ENCODE results near the gene LRFN5.

LRFN5 gene

DNA sequence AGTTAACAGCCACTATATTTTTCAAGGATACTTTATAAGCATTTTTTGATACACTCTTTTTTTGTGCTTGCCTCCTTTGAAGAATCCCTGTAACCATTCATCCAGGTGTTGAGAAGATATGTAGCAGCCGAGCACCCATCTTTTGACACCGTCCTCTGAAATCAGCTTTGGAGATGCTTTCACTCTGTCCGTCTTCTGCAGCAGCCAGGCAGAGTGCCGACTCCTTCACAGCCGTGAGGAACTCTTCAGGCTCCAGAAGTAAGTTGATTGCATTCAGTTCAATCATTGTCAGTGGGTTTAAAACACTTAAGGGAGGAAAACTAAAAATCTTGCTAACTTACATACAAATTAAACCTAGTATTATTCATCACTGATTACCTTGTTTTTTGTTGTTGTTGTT lies 160.1 kb downstream of the LRFN5 start:
- in situ Hi-C loops (cut with MboI; ENCODE audit: low sequenced_read_pairs): no loop called here

DNA sequence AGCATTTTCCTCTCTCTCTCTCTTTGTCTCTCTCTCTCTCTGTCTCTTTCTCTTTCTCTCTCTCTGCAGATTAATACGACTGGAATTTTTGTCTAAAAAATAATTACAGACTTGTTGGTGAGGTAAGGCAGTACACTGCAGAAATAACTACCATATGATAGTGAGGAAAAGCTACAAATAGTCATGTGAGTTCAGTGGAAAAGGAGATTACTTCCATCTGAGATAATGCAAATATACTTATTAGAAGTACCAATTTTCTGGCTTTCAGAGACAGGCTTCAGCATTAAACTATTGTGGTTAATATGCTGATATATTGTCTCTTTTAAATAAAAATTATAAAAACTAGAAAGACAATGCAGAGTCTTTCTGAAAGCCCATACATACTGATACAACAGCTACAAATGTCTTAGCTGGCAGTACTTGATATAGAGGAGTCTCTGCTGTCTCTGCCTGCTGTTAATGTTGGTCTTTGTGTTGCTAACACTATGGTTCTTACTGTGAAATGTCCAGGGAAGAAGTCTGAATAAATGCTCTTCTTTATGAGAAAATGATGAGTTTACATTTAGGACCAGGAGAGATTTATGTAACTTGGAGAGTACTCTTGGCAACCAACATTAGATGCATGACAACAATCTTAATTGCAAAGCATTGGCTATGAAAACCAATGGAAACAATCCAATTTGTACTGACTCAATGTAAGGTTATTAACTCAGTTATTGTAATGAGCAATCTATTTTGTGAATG lies 167.0 kb downstream of the LRFN5 start:
- in situ Hi-C loops (cut with MboI; ENCODE audit: low sequenced_read_pairs): no loop called here

DNA sequence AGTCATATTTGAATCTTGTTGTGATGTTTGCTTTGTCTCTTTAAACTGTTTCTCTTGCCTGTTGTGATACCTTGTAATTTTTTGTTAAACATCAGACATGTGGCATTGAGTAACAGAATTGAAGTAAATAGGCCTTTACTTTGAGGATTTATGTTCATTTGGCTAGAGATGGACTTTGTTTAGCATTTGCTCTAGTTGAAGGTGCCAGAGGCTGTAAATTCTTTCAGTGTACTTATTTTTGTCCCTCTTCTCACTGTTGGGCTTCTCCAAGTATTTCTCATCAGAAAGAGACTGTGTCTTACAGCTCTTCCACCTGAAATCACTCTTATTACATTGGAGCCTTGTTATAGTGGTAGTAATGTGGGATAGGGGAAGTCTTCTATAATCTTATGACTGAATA lies 175.8 kb downstream of the LRFN5 start:
- in situ Hi-C loops (cut with MboI; ENCODE audit: low sequenced_read_pairs): no loop called here

DNA sequence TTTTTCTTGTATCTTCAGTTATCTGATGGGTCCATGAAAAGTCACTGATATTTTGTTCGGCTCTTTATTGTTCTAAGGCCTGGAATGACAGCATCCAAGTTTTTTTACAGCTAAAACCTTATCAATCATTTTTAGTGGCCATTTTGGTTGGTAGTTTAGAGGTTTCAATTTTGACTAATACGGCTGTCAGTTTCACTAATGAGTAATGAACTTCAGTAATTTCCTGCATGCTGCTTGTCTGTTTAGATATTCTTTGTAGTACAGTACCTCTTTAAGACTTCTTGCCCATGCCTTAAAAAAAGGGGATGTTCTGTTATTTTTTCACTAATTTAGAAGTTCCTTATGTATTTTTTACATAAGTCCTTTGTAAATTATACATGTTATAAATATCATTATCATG lies 176.7 kb downstream of the LRFN5 start:
- in situ Hi-C loops (cut with MboI; ENCODE audit: low sequenced_read_pairs): no loop called here

DNA sequence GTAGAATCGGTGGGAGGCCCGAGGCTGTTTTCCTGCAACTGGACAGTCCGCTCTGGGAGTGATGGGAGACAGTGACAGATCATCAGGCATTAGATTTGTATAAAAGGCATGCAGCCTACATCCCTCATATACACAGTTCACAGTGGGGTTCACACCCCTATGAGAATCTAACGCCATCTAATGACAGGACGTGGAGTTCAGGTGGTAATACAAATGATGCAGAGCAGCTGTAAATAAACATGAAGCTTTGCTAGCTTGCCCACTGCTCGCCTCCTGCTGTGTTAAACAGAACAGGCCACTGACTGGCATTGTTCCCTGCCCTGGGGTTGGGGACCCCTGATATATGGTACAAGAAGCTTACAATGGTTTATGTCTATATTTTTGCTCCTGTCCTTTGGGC lies 179.0 kb downstream of the LRFN5 start:
- in situ Hi-C loops (cut with MboI; ENCODE audit: low sequenced_read_pairs): no loop called here

DNA sequence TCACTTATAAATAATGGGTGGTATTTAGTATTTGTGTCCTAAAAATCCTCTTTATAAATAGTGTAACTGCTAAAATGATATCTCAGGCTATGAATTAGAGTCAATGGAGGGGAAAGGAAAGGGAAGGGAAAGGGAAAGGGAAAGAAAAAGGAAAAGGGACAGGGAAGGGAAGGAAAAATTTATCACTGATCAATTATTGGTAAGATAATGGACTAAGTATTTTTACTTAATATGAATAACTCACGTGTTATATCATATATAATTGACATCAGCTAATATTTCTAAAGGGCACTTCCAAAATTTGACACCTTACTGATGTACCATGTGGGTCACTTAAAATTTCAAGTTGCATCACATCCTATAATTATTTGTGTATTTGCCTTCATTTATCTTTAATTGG lies 193.1 kb downstream of the LRFN5 start:
- in situ Hi-C loops (cut with MboI; ENCODE audit: low sequenced_read_pairs): no loop called here

DNA sequence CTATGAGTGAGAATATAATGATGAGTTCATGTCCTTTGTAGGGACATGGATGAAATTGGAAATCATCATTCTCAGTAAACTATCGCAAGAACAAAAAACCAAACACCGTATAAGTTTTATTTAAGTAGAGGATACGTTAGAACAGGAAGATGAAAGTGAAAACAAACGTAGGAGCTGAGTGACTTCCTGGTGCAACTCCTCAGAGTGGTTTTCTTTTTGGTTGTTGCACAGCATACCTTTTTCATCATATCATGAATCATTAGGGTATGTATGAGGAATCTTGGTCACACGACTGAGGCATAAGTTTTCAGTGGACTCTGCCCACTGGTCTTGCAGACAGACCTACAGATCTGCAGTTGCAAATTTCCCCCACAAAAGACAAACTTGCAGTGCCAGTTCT lies 199.0 kb downstream of the LRFN5 start:
- in situ Hi-C loops (cut with MboI; ENCODE audit: low sequenced_read_pairs): no loop called here

DNA sequence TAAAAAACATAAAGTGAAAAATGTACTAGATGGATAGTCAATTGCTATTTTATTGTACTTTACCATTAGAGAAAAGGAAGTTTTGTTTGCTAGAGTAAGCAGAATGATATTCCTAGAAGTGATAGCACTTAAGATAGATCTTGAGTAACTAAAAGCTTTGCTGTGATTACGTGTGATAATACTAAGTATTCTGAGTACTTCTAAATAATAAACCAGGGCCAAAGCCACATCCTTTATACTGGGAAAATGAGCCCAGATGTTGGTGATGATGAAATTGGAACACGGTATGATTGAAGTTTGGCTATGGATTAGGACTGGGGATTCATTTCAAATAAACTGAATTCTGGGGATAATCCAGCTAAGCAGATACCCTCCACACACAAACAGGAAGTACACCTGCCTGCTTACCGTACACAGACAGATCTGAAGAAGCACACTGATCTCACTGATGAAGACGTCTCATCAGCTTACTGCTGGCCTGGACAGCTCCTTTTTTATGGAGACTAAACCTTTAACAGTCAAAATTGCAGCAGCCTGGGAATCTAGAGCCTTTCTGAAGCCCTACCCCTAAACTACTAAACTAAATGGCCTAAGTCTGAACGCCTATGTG lies 199.8 kb downstream of the LRFN5 start:
- in situ Hi-C loops (cut with MboI; ENCODE audit: low sequenced_read_pairs): no loop called here

DNA sequence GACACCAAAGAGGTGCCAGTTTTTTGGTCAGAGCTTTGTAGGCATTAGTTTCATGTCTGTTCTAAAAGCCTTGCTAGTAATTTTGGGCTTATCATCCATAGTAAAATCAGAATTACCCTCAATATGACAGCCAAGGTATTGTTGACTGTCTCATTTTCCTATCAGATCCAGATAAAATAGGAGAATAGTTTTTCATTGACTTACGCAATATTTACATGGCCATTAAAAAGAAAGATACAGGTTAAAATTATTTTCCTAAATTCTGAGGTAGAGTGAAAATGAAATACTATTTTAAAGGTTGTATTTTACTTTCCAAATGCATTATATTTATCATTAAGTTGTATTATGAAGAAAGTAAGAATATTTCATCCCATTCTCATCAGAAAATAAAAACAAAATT lies 203.7 kb downstream of the LRFN5 start:
- in situ Hi-C loops (cut with MboI; ENCODE audit: low sequenced_read_pairs): no loop called here

DNA sequence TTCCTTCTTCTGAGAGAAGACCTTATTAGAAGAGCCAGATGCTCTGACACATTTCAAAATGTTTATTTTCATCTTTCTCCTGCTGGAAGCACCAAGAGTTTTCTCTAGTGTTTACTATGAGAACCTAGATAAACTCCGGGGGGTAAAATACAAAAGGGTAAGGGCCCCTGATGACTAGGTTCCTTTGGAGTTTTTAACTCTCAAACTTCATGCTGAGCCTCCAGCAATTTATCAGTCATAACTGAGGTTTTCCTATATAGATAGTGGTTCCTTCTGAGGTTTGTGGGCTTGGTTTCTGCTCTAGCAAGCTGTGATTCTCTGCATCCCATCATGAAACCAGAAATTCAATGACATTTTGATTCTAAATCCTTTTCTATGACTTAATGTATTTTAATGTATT lies 210.9 kb downstream of the LRFN5 start:
- in situ Hi-C loops (cut with MboI; ENCODE audit: low sequenced_read_pairs): no loop called here

DNA sequence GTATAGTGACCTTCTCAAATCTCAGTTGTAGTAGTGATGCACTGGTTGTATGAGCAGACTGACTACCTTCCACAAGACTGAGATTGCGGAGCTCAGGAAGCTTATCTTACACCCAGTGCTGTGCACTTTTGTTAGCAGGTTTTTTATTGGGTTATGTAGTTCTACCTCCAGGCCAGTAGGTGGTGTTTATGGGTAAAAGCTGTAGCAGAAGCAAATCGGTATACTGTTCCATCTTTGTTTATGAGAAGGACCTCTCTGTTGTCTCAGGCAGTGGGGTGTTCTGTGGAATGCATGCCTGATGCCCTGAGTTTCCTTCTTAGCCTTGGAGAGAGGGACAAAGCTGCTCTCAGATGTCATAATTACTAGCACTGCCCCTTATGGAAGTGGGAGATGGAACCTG lies 217.8 kb downstream of the LRFN5 start:
- in situ Hi-C loops (cut with MboI; ENCODE audit: low sequenced_read_pairs): no loop called here

DNA sequence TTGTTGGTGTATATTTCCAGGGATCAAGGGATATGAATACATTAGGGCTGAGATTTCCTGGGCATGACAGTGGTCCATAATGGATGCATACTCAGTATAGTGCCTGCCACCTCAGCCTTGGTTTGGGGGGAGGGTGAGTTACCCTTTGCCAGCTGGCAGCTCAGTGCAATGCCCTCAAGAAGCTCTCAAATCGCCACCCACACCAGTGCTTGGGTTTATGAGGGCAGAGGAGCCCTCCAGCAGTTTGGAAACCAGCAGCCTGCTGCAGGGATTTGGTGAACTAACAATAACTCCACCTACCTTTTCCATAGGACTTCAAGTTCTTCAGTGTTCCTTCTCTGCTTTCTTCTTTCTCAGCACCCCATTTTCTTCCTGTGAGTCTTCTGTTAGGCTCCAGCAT lies 218.9 kb downstream of the LRFN5 start:
- in situ Hi-C loops (cut with MboI; ENCODE audit: low sequenced_read_pairs): no loop called here

DNA sequence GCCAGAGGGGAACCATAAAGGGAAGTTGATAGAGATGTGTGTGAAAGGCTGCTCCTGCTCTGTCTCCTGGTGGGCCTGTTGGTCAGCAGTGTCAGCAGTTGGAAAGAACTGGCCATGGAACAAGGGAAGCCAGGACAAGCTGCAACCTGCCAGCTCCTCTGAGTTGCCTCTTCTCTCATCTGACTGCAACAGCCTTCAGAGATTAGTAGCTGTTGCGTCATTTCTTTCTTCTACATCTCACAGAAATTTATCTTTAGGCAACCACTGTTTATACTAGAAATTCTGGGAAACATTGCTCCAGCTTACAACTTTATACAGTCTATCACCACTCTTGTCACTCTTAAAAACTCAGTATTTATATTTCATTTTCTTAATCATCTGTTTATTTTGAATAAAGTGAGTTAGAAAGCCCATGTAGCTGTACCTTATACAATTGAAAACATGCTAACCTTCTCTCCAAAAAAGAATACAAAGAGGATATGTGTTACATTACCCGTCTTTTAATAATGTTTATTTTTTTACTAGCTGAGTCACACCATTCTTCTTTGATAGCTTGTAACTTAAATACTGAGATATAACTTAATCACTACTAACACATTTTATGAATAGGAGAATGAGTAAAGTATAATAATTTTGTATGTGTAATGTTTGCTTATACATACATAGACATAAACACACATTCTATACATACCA lies 224.2 kb downstream of the LRFN5 start:
- in situ Hi-C loops (cut with MboI; ENCODE audit: low sequenced_read_pairs): no loop called here

DNA sequence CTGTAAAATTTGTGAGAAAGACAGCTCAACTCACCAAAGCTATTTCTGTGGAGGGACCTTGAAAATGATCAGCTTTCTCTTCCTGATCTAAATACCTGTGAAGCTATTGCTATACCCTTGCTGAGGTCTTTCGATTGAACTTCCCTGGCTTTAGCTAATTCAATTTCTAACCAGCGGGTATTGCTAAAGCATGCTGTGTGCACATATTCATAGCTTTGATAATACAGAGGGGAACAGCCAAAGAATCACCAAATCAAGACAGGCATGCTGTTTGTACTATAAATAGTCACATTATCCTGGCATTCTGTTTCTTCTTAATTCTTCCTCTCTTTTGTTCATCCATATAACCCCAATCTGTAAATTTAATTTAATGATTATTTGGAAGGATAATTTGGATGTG lies 233.0 kb downstream of the LRFN5 start:
- in situ Hi-C loops (cut with MboI; ENCODE audit: low sequenced_read_pairs): no loop called here

DNA sequence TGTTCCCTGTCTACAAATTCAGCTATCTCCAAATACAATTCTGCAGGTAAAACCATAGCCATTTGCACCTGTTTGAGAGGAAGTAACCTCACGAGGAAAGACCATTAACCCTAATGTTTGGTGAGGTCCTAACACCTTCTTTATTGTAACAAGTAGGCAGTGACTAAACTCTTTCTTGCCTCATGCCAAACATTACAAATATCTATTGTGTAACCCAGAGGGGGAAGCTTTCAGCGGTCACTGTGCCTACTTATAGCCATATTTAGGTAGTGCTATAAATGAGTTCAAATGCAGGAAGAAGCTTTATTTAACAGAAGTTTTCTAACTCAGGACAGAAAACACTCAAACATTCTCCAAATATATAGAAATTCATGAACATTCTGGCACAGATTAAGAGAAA lies 252.7 kb downstream of the LRFN5 start:
- in situ Hi-C loops (cut with MboI; ENCODE audit: low sequenced_read_pairs): no loop called here

DNA sequence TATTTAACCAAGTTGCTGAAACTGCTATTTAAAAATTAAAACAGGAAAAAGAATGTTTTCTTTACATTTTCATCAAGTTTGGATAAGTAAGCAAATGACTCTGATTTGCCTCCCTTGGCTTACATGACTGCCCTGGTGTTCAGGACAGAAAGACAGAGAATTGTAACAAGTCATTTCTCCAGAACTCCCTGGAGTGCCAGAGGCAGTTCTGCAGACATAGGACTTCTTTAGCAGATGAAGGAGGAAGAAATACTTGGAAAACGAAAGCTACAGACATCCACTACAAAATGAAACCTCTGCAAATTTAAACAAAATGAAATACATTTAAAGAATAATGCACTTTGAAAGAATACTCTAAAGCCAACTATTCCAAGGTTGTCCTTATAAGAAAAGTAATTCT lies 253.9 kb downstream of the LRFN5 start:
- in situ Hi-C loops (cut with MboI; ENCODE audit: low sequenced_read_pairs): no loop called here

DNA sequence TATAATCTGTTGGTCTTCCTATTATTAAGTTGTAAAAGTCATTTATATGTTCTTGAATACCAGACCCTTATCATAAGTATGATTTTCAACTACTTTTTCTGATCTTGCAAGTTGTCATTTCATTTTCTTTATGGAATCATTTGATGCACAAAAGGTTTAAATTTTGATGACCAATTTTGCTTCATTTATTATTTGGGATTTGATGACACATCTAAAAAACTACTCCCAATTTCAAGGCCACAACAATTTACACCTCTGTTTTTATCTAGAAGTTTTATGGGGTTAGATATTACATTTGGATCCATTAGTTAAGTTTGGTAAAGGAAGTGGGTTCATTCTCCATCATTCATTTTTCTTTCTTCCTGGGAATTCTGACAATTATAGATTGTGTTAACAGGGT lies 259.2 kb downstream of the LRFN5 start:
- in situ Hi-C loops (cut with MboI; ENCODE audit: low sequenced_read_pairs): no loop called here

DNA sequence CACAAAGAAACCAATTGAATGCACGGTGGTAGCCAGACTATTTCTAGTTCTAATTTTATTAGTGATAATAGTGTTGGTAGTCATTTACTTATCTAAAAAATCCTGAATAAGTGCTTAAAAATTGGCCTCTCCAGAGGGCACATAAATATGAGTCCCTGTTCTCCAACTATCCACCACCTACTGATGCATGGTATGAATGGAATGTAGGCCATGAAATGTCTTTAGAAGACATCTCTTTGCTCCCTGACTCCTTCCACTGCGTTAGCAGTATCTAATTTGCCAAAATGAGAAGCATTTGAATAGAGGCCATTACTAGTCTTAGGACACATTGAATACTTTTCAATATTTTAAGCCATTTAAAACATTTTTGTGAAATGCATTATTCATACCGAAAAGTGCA lies 261.7 kb downstream of the LRFN5 start:
- in situ Hi-C loops (cut with MboI; ENCODE audit: low sequenced_read_pairs): no loop called here

DNA sequence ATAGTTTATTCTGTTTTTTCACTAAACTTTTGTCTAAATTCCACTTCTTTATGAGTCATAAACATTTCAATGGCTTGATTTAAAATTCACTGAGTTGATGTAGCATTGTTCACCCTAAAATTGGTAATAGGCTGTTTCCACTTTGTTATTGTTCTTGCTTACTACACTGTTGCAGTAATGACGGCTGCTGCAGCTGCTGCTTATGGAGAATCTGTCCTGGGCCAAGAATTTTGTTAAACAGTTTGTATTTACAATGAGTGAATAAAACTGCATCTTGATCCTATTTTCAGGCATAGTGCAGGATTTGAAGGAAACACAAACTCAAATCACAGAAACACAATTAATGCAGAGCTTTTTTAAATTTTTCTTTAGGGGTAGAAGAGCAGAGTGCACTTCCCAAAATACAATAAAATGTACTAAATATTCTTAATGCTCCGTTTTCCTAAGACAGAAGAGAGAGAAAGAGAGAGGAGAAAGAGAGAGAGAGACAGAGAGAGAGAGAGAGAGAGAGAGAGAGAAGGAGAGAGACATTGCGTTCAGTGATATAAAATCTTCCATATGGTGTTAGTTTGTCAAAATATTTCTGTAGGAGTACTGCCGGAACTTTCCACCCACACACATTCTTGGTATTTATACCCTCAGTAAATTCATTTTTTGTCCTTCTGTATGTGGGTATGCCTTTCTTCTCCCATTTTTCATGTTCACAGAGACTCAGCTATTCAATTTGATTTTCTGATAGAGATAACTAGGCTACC lies 266.4 kb downstream of the LRFN5 start:
- in situ Hi-C loops (cut with MboI; ENCODE audit: low sequenced_read_pairs): no loop called here

DNA sequence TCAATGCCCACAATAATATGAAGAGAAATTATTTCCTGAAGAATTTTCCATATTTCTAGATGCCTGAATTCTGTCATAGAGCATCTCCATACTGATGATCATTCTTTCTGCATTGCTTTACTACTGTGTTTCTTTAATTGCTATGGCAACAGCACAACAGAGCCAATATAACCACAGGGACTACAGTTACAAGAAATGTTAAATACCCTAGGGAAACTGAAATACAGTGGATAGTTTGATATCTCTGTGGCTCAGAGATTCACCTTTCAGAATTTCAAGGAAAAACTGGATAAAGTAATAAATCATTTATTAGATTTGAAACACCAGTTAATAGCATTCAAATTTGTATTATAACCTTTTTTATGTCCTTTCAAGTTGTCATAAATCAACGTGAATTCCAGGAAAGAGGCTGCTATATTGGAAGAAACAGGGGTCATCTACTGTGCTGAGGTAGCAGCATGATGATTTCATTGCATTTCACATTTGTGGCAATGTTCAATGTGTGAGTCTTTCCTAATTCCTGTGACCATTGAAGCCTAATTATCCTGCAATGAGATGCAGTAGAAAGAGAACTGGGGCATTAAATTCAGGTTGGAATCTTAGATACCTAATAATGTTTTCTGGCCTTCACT lies 267.1 kb downstream of the LRFN5 start:
- in situ Hi-C loops (cut with MboI; ENCODE audit: low sequenced_read_pairs): no loop called here

DNA sequence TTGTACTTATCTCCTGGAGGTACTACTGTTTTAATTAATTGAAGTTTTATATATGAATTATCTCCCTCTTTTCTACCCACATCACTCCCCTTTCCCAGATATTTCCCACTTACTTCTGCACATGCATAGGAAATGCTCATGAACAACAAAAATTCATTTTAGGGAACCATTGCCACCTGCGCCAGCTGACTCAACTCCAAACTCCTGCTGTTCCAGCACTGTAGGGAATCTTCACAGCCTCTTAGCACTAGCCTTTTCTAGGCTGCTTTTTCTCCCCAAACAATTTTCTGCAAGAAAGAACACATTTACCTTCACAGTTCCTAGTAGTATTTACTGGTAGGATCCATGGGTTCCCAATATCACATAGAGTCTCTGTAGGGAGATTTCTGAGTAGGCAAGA lies 268.4 kb downstream of the LRFN5 start:
- in situ Hi-C loops (cut with MboI; ENCODE audit: low sequenced_read_pairs): no loop called here

Measured in HL-60/S4 (cell line).